Tibial nerve (tissue), 4 donors: ENCODE measurements around the gene UNC79. TPM values are rescaled to one million over a fixed set of nuclear protein-coding genes. Genes with fewer than 3 reads are reported as not detected.
A peak's percentile ranks its signal among the peaks of the same experiment; 100 is the strongest.
"Not testable (repeated sequence)": the region's sequence is repeated elsewhere in the genome, so short reads cannot be mapped to it uniquely, and the experiment has no call there.

Source experiments
- DNase-seq, 2 donors: peaks; one replicate each; pipeline ENCODE4 v3.0.0-alpha.2; 2019; ENCODE audit warnings: low spot score in 2 of 2
- H3K27ac ChIP-seq, 4 donors: fragments of 200-600 bp; sonication (generic) in 3 of 4; one replicate each; pipeline ENCODE4 v1.5.1; 2017 to 2019; ENCODE audit warnings: mild to moderate bottlenecking in 1 of 4
- H3K27me3 ChIP-seq, 2 donors: fragments of 200-600 bp; sonication (generic) in 1 of 2; one replicate each; pipeline versions ENCODE4 v1.5.1 to v1.6.0; 2017 to 2019
- H3K36me3 ChIP-seq, 3 donors: fragments of 200-600 bp; sonication (generic); one replicate each; pipeline ENCODE4 v1.5.1; 2018 to 2019
- H3K4me1 ChIP-seq, 4 donors: fragments of 200-600 bp; sonication (generic) in 3 of 4; one replicate each; pipeline ENCODE4 v1.5.1; 2017 to 2019
- H3K4me3 ChIP-seq, 4 donors: fragments of 200-600 bp; sonication (generic) in 3 of 4; one replicate each; pipeline ENCODE4 v1.5.1; 2017 to 2019; ENCODE audit warnings: mild to moderate bottlenecking in 1 of 4, moderate library complexity in 1 of 4
- H3K9me3 ChIP-seq, 4 donors: fragments of 200-600 bp; sonication (generic) in 3 of 4; one replicate each; pipeline ENCODE4 v1.5.1; 2017 to 2019
- CTCF ChIP-seq, 5 experiments: fragments of 200-600 bp in 3 of 5; fragments of 450-650 bp in 2 of 5; sonication (generic) in 3 of 5; IDR thresholded peaks; one replicate each; pipeline ENCODE4 v1.5.1; 2016 to 2019; ENCODE audit warnings: antibody characterized with exemption in 5 of 5, mild to moderate bottlenecking in 3 of 5, moderate library complexity in 2 of 5
- EP300 ChIP-seq, 2 donors: sonication (generic); formaldehyde crosslinking; IDR thresholded peaks; one replicate each; pipeline ENCODE4 v1.6.1; 2017; ENCODE audit warnings: antibody characterized with exemption in 2 of 2, mild to moderate bottlenecking in 1 of 2
- POLR2A ChIP-seq, 2 donors: fragments of 450-650 bp; IDR thresholded peaks; one replicate each; pipeline ENCODE4 v1.6.1; 2017; ENCODE audit warnings: antibody characterized with exemption in 2 of 2, mild to moderate bottlenecking in 2 of 2, moderate library complexity in 2 of 2
- WGBS, 2 donors: methylation state at CpG; one replicate each; pipeline ENCODE4 v1.1.5; 2018; 5-methylcytosine and 5-hydroxymethylcytosine counted together
- total RNA-seq, 4 donors: library from RNA; depleted of rRNA; stranded (reverse); fragments of >200 nt; gene quantifications; one replicate each; pipeline ENCODE4 v1.1.0, GENCODE V29; 2016

The UNC79 gene
- total RNA-seq: 1 to 10 TPM in 1 of 4 donors, under 1 TPM in 2, not detected in 1; under 0.01 to 1.3 (median 0.21) TPM

- Histone ChIP-seq H3K9me3 (peaks cover 0 to 22% (median 5%) of the 10 kb centered on the region in 4 donors), H3K4me1 (peaks cover 0 to 14% (median 0%) of the 10 kb centered on the region in 4 donors), H3K4me3 (peak within 1 kb of the TSS in 1 of 4 donors; percentile 24), H3K27ac (no peak within 1 kb of the TSS), H3K27me3 (peaks cover 0 to 32% of the 10 kb centered on the region in 2 donors), H3K36me3 (no peaks in the 10 kb centered on the region)
- no peak for DNase-seq
- WGBS, 2 donors: 2 to 4% methylated on average over 51 of the region's 51 CpGs
- TF ChIP-seq CTCF (IDR thresholded peaks at IDR 0.05): no peak
- TF ChIP-seq POLR2A (IDR thresholded peaks at IDR 0.05): no peak
These were observed at the start of gene UNC79 for GRCh38 chr14:93430315-93431035. Gene UNC79, plus strand, starts transcription at chr14:93430939. Its CDS starts 91 bp downstream, at chr14:93431030.

- no peak overlapping the region for H3K4me3 ChIP-seq
- 48 to 61% methylated on average over 1 of the region's 1 CpG for WGBS, 2 donors
- no peaks in the 10 kb centered on the region for H3K27me3 ChIP-seq
- DNase-seq: no peak
- H3K4me1 ChIP-seq: no peaks in the 10 kb centered on the region
- H3K27ac ChIP-seq: no peak overlapping the region
- H3K9me3 ChIP-seq: no peaks in the 10 kb centered on the region
- no peak for TF ChIP-seq CTCF (IDR thresholded peaks at IDR 0.05)
- TF ChIP-seq EP300 (IDR thresholded peaks at IDR 0.05): no peak
- TF ChIP-seq POLR2A (IDR thresholded peaks at IDR 0.05): no peak
- no peaks in the 10 kb centered on the region for H3K36me3 ChIP-seq
These were observed 49.1 kb upstream of the UNC79 start for GRCh38 chr14:93381644-93382043.

GRCh38 chr14:93384256-93384655 is 46.5 kb upstream of the UNC79 start:
- 26 to 33% methylated on average over 1 of the region's 1 CpG for WGBS, 2 donors
- not testable (repeated sequence) for H3K27me3 ChIP-seq, H3K4me1 ChIP-seq, H3K9me3 ChIP-seq, DNase-seq, H3K27ac ChIP-seq, H3K4me3 ChIP-seq, H3K36me3 ChIP-seq

GRCh38 chr14:93395231-93395630 is 35.5 kb upstream of the UNC79 start:
- Histone ChIP-seq H3K27me3 (no peaks in the 10 kb centered on the region), H3K27ac (no peak overlapping the region), H3K36me3 (no peaks in the 10 kb centered on the region), H3K4me1 (no peaks in the 10 kb centered on the region), H3K4me3 (no peak overlapping the region), H3K9me3 (peaks cover 0 to 8% (median 0%) of the 10 kb centered on the region in 4 donors)
- TF ChIP-seq CTCF (IDR thresholded peaks at IDR 0.05): no peak
- no peak for TF ChIP-seq POLR2A (IDR thresholded peaks at IDR 0.05)
- TF ChIP-seq EP300 (IDR thresholded peaks at IDR 0.05): no peak
- no peak for DNase-seq

- H3K27me3 ChIP-seq: no peaks in the 10 kb centered on the region
- H3K4me3 ChIP-seq: no peak overlapping the region
- peaks cover 0 to 8% (median 0%) of the 10 kb centered on the region in 4 donors for H3K9me3 ChIP-seq
- no peak overlapping the region for H3K27ac ChIP-seq
- DNase-seq: no peak
- WGBS, 2 donors: 67 to 84% methylated on average over 1 of the region's 1 CpG
- TF ChIP-seq CTCF (IDR thresholded peaks at IDR 0.05): no peak
- TF ChIP-seq EP300 (IDR thresholded peaks at IDR 0.05): no peak
- no peak for TF ChIP-seq POLR2A (IDR thresholded peaks at IDR 0.05)
- no peaks in the 10 kb centered on the region for H3K4me1 ChIP-seq
- H3K36me3 ChIP-seq: no peaks in the 10 kb centered on the region
These were observed 34.3 kb upstream of the UNC79 start for GRCh38 chr14:93396456-93396855.
